ENCODE results near the gene GLIPR1. TPM values are rescaled to one million over a fixed set of nuclear protein-coding genes. Genes with fewer than 3 reads are reported as not detected.
"Not testable (repeated sequence)": the region's sequence is repeated elsewhere in the genome, so short reads cannot be mapped to it uniquely, and the experiment has no call there.

The GLIPR1 gene
- total and polyA plus RNA-seq, 10 of the 15 experiments (the other 5 are each of a cell fraction or from before 2014, with no cell fraction given): 18.2 to 62.6 (median 32.2) TPM

DNA sequence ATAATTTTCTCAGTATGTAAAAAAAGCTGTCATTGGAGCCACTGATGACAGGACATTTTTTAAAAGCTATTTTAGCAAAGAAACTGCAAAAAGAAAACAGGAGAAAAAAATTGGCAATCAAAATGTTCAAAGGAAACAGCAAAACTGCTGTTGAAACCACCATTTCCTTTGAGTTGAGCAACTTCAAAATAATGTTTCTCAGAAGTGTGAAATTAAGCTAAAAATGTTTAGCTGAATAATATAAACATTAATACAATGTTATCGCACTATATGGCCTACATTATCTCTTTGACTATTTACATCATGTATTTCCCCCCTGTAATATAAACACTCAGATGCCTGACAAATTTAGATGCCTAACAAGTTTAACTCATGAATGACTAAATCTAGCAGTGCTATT lies 23.4 kb upstream of the GLIPR1 start (continued):
- no peak for TF ChIP-seq SUPT20H (IDR thresholded peaks at IDR 0.05; ENCODE audit: borderline replicate concordance, control insufficient read depth, low read depth, low read length)

DNA sequence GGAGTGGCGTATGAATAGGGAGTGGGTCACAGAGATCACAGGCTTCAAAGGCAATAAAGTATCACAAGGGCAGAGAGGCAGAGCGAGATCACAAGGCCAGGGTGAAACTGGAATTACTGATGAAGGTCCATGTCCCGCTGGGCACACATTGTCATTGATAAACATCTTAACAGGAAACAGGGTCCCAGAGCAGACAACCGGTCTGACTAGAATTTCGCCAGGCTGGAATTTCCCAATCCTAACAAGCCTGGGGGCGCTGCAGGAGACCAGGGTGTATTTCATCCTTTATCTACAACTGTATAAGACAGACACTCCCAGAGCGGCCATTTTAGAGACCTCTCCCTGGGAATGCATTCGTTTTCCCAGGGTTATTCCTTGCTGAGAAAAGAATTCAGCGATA lies 22.7 kb upstream of the GLIPR1 start:
- CTCF ChIA-PET; POLR2A ChIA-PET; in situ Hi-C loops (cut with MboI); ATAC-seq; intact Hi-C loops (cut with micrococcal nuclease; ENCODE audit: unreplicated experiment); H2AFZ ChIP-seq (ENCODE audit: control insufficient read depth, low read depth, low read length); DNase-seq (ENCODE audit: low read depth, low spot score); RAD21 ChIA-PET (ENCODE audit: unreplicated experiment); H3K4me2 ChIP-seq (ENCODE audit: control insufficient read depth, insufficient read depth); H3K27me3 ChIP-seq (replicated peaks in 1 of 2; ENCODE audit: control insufficient read depth in 2 of 2, insufficient read depth in 2 of 2, low read length in 1 of 2); H3K9me3 ChIP-seq (replicated peaks; ENCODE audit: control insufficient read depth, insufficient read depth, low read length); H3K27ac ChIP-seq (ENCODE audit: control insufficient read depth, insufficient read depth); BruUV-seq (replicated peaks); H3K4me3 ChIP-seq; FAIRE-seq; H3K36me3 ChIP-seq (ENCODE audit: control insufficient read depth in 2 of 2, insufficient read depth in 2 of 2, low read length in 1 of 2); H4K20me1 ChIP-seq (ENCODE audit: control insufficient read depth, insufficient read depth); H3K9ac ChIP-seq (ENCODE audit: control insufficient read depth, insufficient read depth, low read length); H3K4me1 ChIP-seq (ENCODE audit: control insufficient read depth, insufficient read depth, low read length); H3K79me2 ChIP-seq (ENCODE audit: control insufficient read depth, insufficient read depth, low read length): not testable (repeated sequence)
- WGBS (ENCODE audit: insufficient coverage, insufficient replicate concordance, low lambda C conversion rate, missing lambda C conversion rate): 42% methylated on average over 9 of the region's 9 CpGs
- SMC1A ChIA-PET (ENCODE audit: uncharacterized antibody, unreplicated experiment): interaction anchor here (1.0 to 1.8 kb wide), 2 partner anchors 20 to 201 kb away, joined by 3 to 4 read pairs; no protein-coding TSS in a partner anchor

- no TSS peak for BruUV-seq (replicated peaks)
- no peak overlapping the region for H3K27ac ChIP-seq (ENCODE audit: control insufficient read depth, insufficient read depth)
- no peaks in the 10 kb centered on the region for H3K4me1 ChIP-seq (ENCODE audit: control insufficient read depth, insufficient read depth, low read length)
- WGBS (ENCODE audit: insufficient coverage, insufficient replicate concordance, low lambda C conversion rate, missing lambda C conversion rate): 62% methylated on average over 3 of the region's 3 CpGs
- ChIA-PET POLR2A (no interaction called here), SMC1A (ENCODE audit: uncharacterized antibody, unreplicated experiment) (interaction anchor here (0.7 kb wide), 1 partner anchor 26 kb away, joined by 4 read pairs; no protein-coding TSS in a partner anchor), CTCF (interaction anchor here (1.3 to 1.4 kb wide), 2 partner anchors 10 to 25 kb away, joined by 3 read pairs; no protein-coding TSS in a partner anchor), RAD21 (ENCODE audit: unreplicated experiment) (no interaction called here)
- no peaks in the 10 kb centered on the region; a peak in 1 of 4 replicates for H3K27me3 ChIP-seq (replicated peaks in 1 of 2; ENCODE audit: control insufficient read depth in 2 of 2, insufficient read depth in 2 of 2, low read length in 1 of 2)
- H3K36me3 ChIP-seq (ENCODE audit: control insufficient read depth in 2 of 2, insufficient read depth in 2 of 2, low read length in 1 of 2): no peaks in the 10 kb centered on the region
- in situ Hi-C loops (cut with MboI): no loop called here
- no peak overlapping the region for H3K9ac ChIP-seq (ENCODE audit: control insufficient read depth, insufficient read depth, low read length)
- H3K9me3 ChIP-seq (replicated peaks; ENCODE audit: control insufficient read depth, insufficient read depth, low read length): no peaks in the 10 kb centered on the region
- no peak overlapping the region for H2AFZ ChIP-seq (ENCODE audit: control insufficient read depth, low read depth, low read length)
- DNase-seq (ENCODE audit: low read depth, low spot score) (no peak), ATAC-seq (no peak), FAIRE-seq (no peak)
- intact Hi-C loops (cut with micrococcal nuclease; ENCODE audit: unreplicated experiment): no loop called here
- no peak overlapping the region for H3K4me2 ChIP-seq (ENCODE audit: control insufficient read depth, insufficient read depth)
- no peak overlapping the region for H3K4me3 ChIP-seq
- H3K79me2 ChIP-seq (ENCODE audit: control insufficient read depth, insufficient read depth, low read length): no peaks in the 10 kb centered on the region
- no peaks in the 10 kb centered on the region for H4K20me1 ChIP-seq (ENCODE audit: control insufficient read depth, insufficient read depth)
- TF ChIP-seq ELK1 (IDR thresholded peaks at IDR 0.05; ENCODE audit: low read depth, low read length) (no peak), SIN3A (IDR thresholded peaks at IDR 0.05; ENCODE audit: low read depth, low read length) (no peak), ETV6 (conservative IDR thresholded peaks at IDR 0.05 in 1 of 2, IDR thresholded peaks at IDR 0.05 in 1 of 2; ENCODE audit: borderline replicate concordance in 1 of 2, low read depth in 1 of 2) (no peak), SMC3 (IDR thresholded peaks at IDR 0.05; ENCODE audit: borderline replicate concordance, low read length) (no peak), PML (IDR thresholded peaks at IDR 0.05; ENCODE audit: low read length) (no peak), JUNB (IDR thresholded peaks at IDR 0.05) (no peak), ZBTB11 (CRISPR knock-in tag; IDR thresholded peaks at IDR 0.05) (no peak), EED (IDR thresholded peaks at IDR 0.05; ENCODE audit: low read depth) (no peak), MYB (IDR thresholded peaks at IDR 0.05; ENCODE audit: borderline replicate concordance, low read depth, low read length) (no peak), CBX3 (IDR thresholded peaks at IDR 0.05; ENCODE audit: borderline replicate concordance, low read depth) (no peak), EZH2 (IDR thresholded peaks at IDR 0.05; ENCODE audit: borderline replicate concordance, control insufficient read depth, low read depth, low read length) (no peak)
Observed at GRCh38 chr12:75459755-75460154, 20.8 kb upstream of the GLIPR1 start.

Data from GM12878 (cell line).